GM18861 (cell line): Measurements from ENCODE around the gene TAPT1.
A peak's percentile ranks its signal among the peaks of the same experiment; 100 is the strongest.

Experiments
- ATAC-seq: cut with Tn5 transposase; IDR thresholded peaks from one replicate; pipeline ENCODE4 v1.9.1; 2021; ENCODE audit not compliant: unreplicated experiment

Gene TAPT1

GRCh38 chr4:16140231-16140878, 85.9 kb downstream of the TAPT1 start:
- ATAC-seq: no peak

- ATAC-seq: no peak
Measured at GRCh38 chr4:16139066-16139945, 87.0 kb downstream of the TAPT1 start.

GRCh38 chr4:16136827-16137226, 89.4 kb downstream of the TAPT1 start:
- no peak for ATAC-seq

GRCh38 chr4:16136311-16136710, 90.0 kb downstream of the TAPT1 start:
- ATAC-seq: no peak

- ATAC-seq: no peak
Measured at GRCh38 chr4:16133406-16133805, 92.9 kb downstream of the TAPT1 start.

GRCh38 chr4:16131293-16131692, 95.0 kb downstream of the TAPT1 start:
- no peak for ATAC-seq

GRCh38 chr4:16129336-16129735, 96.9 kb downstream of the TAPT1 start:
- no peak for ATAC-seq

GRCh38 chr4:16126714-16127113, 99.6 kb downstream of the TAPT1 start:
- no peak for ATAC-seq

GRCh38 chr4:16125571-16126445, 100.5 kb downstream of the TAPT1 start:
- no peak for ATAC-seq

- ATAC-seq: no peak
Measured at GRCh38 chr4:16124232-16124631, 102.0 kb downstream of the TAPT1 start.

- no peak for ATAC-seq
Measured at GRCh38 chr4:16123356-16124084, 102.8 kb downstream of the TAPT1 start.

- ATAC-seq: peak; percentile 32
Measured at GRCh38 chr4:16122784-16123183, 103.5 kb downstream of the TAPT1 start.

- no peak for ATAC-seq
Measured at GRCh38 chr4:16122308-16122711, 104.0 kb downstream of the TAPT1 start.

- ATAC-seq: no peak
Measured at GRCh38 chr4:16120720-16121119, 105.6 kb downstream of the TAPT1 start.

- no peak for ATAC-seq
Measured at GRCh38 chr4:16119981-16120380, 106.3 kb downstream of the TAPT1 start.

GRCh38 chr4:16118090-16118489, 108.2 kb downstream of the TAPT1 start:
- no peak for ATAC-seq

GRCh38 chr4:16117164-16117563, 109.1 kb downstream of the TAPT1 start:
- no peak for ATAC-seq

- no peak for ATAC-seq
Measured at GRCh38 chr4:16116493-16116990, 109.7 kb downstream of the TAPT1 start.

- ATAC-seq: no peak
Measured at GRCh38 chr4:16116019-16116418, 110.3 kb downstream of the TAPT1 start.

GRCh38 chr4:16114546-16114945, 111.7 kb downstream of the TAPT1 start:
- no peak for ATAC-seq

GRCh38 chr4:16113741-16114140, 112.5 kb downstream of the TAPT1 start:
- no peak for ATAC-seq
